Measurements from ENCODE around the gene SLC9A3.

Gene SLC9A3

GRCh38 chr5:501105-501830 lies 23.0 kb downstream of the SLC9A3 start:
- Mint-ChIP-seq H3K27me3 (peaks cover 62% of the 10 kb centered on the region), H3K4me1 (no peaks in the 10 kb centered on the region), H3K9me3 (no peaks in the 10 kb centered on the region), H3K27ac (no peak overlapping the region), H3K36me3 (no peaks in the 10 kb centered on the region), H3K4me3 (no peak overlapping the region)
- CTCF ChIA-PET, result no interaction called here
- no peak for DNase-seq

GRCh38 chr5:500491-500890 lies 23.8 kb downstream of the SLC9A3 start:
- H3K9me3 Mint-ChIP-seq, result no peaks in the 10 kb centered on the region
- peaks cover 62% of the 10 kb centered on the region for H3K27me3 Mint-ChIP-seq
- CTCF ChIA-PET, result no interaction called here
- no peak overlapping the region for H3K27ac Mint-ChIP-seq
- DNase-seq, result no peak
- no peaks in the 10 kb centered on the region for H3K4me1 Mint-ChIP-seq
- no peaks in the 10 kb centered on the region for H3K36me3 Mint-ChIP-seq
- H3K4me3 Mint-ChIP-seq, result no peak overlapping the region

GRCh38 chr5:499233-500209 lies 24.7 kb downstream of the SLC9A3 start:
- no peak for DNase-seq
- H3K27me3 Mint-ChIP-seq, result peaks cover 62% of the 10 kb centered on the region
- no peak overlapping the region for H3K27ac Mint-ChIP-seq
- CTCF ChIA-PET, result no interaction called here
- no peaks in the 10 kb centered on the region for H3K36me3 Mint-ChIP-seq
- no peak overlapping the region for H3K4me3 Mint-ChIP-seq
- no peaks in the 10 kb centered on the region for H3K4me1 Mint-ChIP-seq
- no peaks in the 10 kb centered on the region for H3K9me3 Mint-ChIP-seq

- H3K36me3 Mint-ChIP-seq, result no peaks in the 10 kb centered on the region
- H3K9me3 Mint-ChIP-seq, result no peaks in the 10 kb centered on the region
- H3K4me3 Mint-ChIP-seq, result no peak overlapping the region
- DNase-seq, result no peak
- no peaks in the 10 kb centered on the region for H3K4me1 Mint-ChIP-seq
- H3K27me3 Mint-ChIP-seq, result peaks cover 57% of the 10 kb centered on the region
- H3K27ac Mint-ChIP-seq, result no peak overlapping the region
- CTCF ChIA-PET, result no interaction called here
These were observed 26.3 kb downstream of the SLC9A3 start for GRCh38 chr5:497871-498509.

GRCh38 chr5:497090-497700 lies 27.1 kb downstream of the SLC9A3 start:
- no peaks in the 10 kb centered on the region for H3K9me3 Mint-ChIP-seq
- H3K4me1 Mint-ChIP-seq, result no peaks in the 10 kb centered on the region
- peaks cover 50% of the 10 kb centered on the region for H3K27me3 Mint-ChIP-seq
- DNase-seq, result no peak
- no peak overlapping the region for H3K4me3 Mint-ChIP-seq
- CTCF ChIA-PET, result no interaction called here
- no peaks in the 10 kb centered on the region for H3K36me3 Mint-ChIP-seq
- no peak overlapping the region for H3K27ac Mint-ChIP-seq

- Mint-ChIP-seq H3K27me3 (peaks cover 39% of the 10 kb centered on the region), H3K4me3 (no peak overlapping the region), H3K4me1 (no peaks in the 10 kb centered on the region), H3K9me3 (no peaks in the 10 kb centered on the region), H3K36me3 (no peaks in the 10 kb centered on the region), H3K27ac (no peak overlapping the region)
- DNase-seq, result no peak
- CTCF ChIA-PET, result no interaction called here
These were observed 28.2 kb downstream of the SLC9A3 start for GRCh38 chr5:496028-496427.

- Mint-ChIP-seq H3K4me1 (no peaks in the 10 kb centered on the region), H3K9me3 (no peaks in the 10 kb centered on the region), H3K27ac (no peak overlapping the region), H3K36me3 (no peaks in the 10 kb centered on the region), H3K27me3 (peaks cover 26% of the 10 kb centered on the region), H3K4me3 (no peak overlapping the region)
- no peak for DNase-seq
- CTCF ChIA-PET, result no interaction called here
These were observed 29.5 kb downstream of the SLC9A3 start for GRCh38 chr5:494667-495255.

GRCh38 chr5:493758-494157 lies 30.5 kb downstream of the SLC9A3 start:
- Mint-ChIP-seq H3K9me3 (no peaks in the 10 kb centered on the region), H3K4me1 (no peaks in the 10 kb centered on the region), H3K4me3 (no peak overlapping the region), H3K27ac (no peak overlapping the region), H3K36me3 (no peaks in the 10 kb centered on the region), H3K27me3 (peaks cover 22% of the 10 kb centered on the region)
- CTCF ChIA-PET, result no interaction called here
- DNase-seq, result no peak

GRCh38 chr5:493119-493701 lies 31.0 kb downstream of the SLC9A3 start:
- Mint-ChIP-seq H3K36me3 (no peaks in the 10 kb centered on the region), H3K27me3 (peaks cover 16% of the 10 kb centered on the region), H3K4me3 (no peak overlapping the region), H3K4me1 (no peaks in the 10 kb centered on the region), H3K9me3 (no peaks in the 10 kb centered on the region), H3K27ac (no peak overlapping the region)
- DNase-seq, result no peak
- CTCF ChIA-PET, result no interaction called here

GRCh38 chr5:492314-492893 lies 31.8 kb downstream of the SLC9A3 start:
- no peak for DNase-seq
- H3K36me3 Mint-ChIP-seq, result no peaks in the 10 kb centered on the region
- peaks cover 11% of the 10 kb centered on the region for H3K27me3 Mint-ChIP-seq
- H3K4me1 Mint-ChIP-seq, result no peaks in the 10 kb centered on the region
- H3K27ac Mint-ChIP-seq, result no peak overlapping the region
- H3K9me3 Mint-ChIP-seq, result no peaks in the 10 kb centered on the region
- CTCF ChIA-PET, result no interaction called here
- H3K4me3 Mint-ChIP-seq, result no peak overlapping the region

- Mint-ChIP-seq H3K4me3 (no peak overlapping the region), H3K27ac (no peak overlapping the region), H3K9me3 (no peaks in the 10 kb centered on the region), H3K4me1 (no peaks in the 10 kb centered on the region), H3K27me3 (peaks cover 7% of the 10 kb centered on the region), H3K36me3 (no peaks in the 10 kb centered on the region)
- DNase-seq, result no peak
- CTCF ChIA-PET, result no interaction called here
These were observed 32.4 kb downstream of the SLC9A3 start for GRCh38 chr5:491856-492155.

GRCh38 chr5:491119-491855 lies 33.0 kb downstream of the SLC9A3 start:
- DNase-seq, result no peak
- Mint-ChIP-seq H3K4me3 (no peak overlapping the region), H3K4me1 (peaks cover 2% of the 10 kb centered on the region), H3K27me3 (peaks cover 9% of the 10 kb centered on the region), H3K9me3 (no peaks in the 10 kb centered on the region), H3K36me3 (no peaks in the 10 kb centered on the region), H3K27ac (no peak overlapping the region)
- CTCF ChIA-PET, result no interaction called here
